22Rv1 (cell line): ENCODE results near the gene FBXO44.

ENCODE experiments used
- ZFX ChIP-seq: fragments of 450-650 bp; IDR thresholded peaks from 2 replicates; pipeline ENCODE4 v1.6.1; 2017; ENCODE audit warnings: antibody characterized with exemption, borderline replicate concordance
- TF ChIP-seq, protein P1 (sequence below): fragments of 450-650 bp; IDR thresholded peaks from 2 replicates; pipeline ENCODE4 v1.5.1; 2017; ENCODE audit warnings: mild to moderate bottlenecking

- TF ChIP-seq, protein P1, sequence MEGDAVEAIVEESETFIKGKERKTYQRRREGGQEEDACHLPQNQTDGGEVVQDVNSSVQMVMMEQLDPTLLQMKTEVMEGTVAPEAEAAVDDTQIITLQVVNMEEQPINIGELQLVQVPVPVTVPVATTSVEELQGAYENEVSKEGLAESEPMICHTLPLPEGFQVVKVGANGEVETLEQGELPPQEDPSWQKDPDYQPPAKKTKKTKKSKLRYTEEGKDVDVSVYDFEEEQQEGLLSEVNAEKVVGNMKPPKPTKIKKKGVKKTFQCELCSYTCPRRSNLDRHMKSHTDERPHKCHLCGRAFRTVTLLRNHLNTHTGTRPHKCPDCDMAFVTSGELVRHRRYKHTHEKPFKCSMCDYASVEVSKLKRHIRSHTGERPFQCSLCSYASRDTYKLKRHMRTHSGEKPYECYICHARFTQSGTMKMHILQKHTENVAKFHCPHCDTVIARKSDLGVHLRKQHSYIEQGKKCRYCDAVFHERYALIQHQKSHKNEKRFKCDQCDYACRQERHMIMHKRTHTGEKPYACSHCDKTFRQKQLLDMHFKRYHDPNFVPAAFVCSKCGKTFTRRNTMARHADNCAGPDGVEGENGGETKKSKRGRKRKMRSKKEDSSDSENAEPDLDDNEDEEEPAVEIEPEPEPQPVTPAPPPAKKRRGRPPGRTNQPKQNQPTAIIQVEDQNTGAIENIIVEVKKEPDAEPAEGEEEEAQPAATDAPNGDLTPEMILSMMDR, result no peak
- TF ChIP-seq ZFX, result no peak
These were observed 12.8 kb upstream of the FBXO44 start for GRCh38 chr1:11641776-11642305.
